Spleen (tissue), 11 donors: Measurements from ENCODE around the gene SPTSSB. TPM values are rescaled to one million over a fixed set of nuclear protein-coding genes. Genes with fewer than 3 reads are reported as not detected.

Experiments used
- DNase-seq: peaks from one replicate; pipeline ENCODE4 v3.0.0-alpha.2; 2020
- H3K27ac ChIP-seq, 8 donors: fragments of 200-600 bp; sonication (generic) in 7 of 8; 1 replicate in 4 of 8; 2 replicates in 4 of 8; pipeline versions ENCODE4 v1.5.0 to v1.8.0; 2016 to 2021; ENCODE audit warnings: inconsistent platforms in 4 of 8, mild to moderate bottlenecking in 4 of 8, moderate library complexity in 1 of 8
- H3K27me3 ChIP-seq, 7 donors: fragments of 200-600 bp; sonication (generic) in 6 of 7; replicated peaks in 1 of 7; 1 replicate in 4 of 7; 2 replicates in 3 of 7; pipeline versions ENCODE4 v1.5.0 to v1.8.0; 2016 to 2021; ENCODE audit warnings: inconsistent platforms in 3 of 7, mild to moderate bottlenecking in 1 of 7
- H3K36me3 ChIP-seq, 6 donors: fragments of 200-600 bp; sonication (generic) in 5 of 6; 1 replicate in 4 of 6; 2 replicates in 2 of 6; pipeline versions ENCODE4 v1.5.0 to v1.8.0; 2016 to 2021; ENCODE audit warnings: inconsistent platforms in 2 of 6
- H3K4me1 ChIP-seq, 6 donors: fragments of 200-600 bp; sonication (generic) in 5 of 6; 1 replicate in 3 of 6; 2 replicates in 3 of 6; pipeline versions ENCODE4 v1.5.0 to v1.8.0; 2016 to 2021; ENCODE audit warnings: inconsistent platforms in 3 of 6
- H3K4me3 ChIP-seq, 8 donors: fragments of 200-600 bp; sonication (generic) in 7 of 8; 1 replicate in 4 of 8; 2 replicates in 4 of 8; pipeline versions ENCODE4 v1.5.0 to v1.8.0; 2016 to 2021; ENCODE audit warnings: inconsistent platforms in 4 of 8, mild to moderate bottlenecking in 4 of 8, moderate library complexity in 2 of 8
- H3K9me3 ChIP-seq, 8 donors: fragments of 200-600 bp; sonication (generic) in 7 of 8; 1 replicate in 4 of 8; 2 replicates in 4 of 8; pipeline versions ENCODE4 v1.5.0 to v1.8.0; 2016 to 2021; ENCODE audit warnings: inconsistent platforms in 4 of 8
- CTCF ChIP-seq, 11 experiments: fragments of 200-600 bp in 7 of 11; fragments of 450-650 bp in 4 of 11; sonication (generic) in 4 of 11; IDR thresholded peaks in 8 of 11; conservative IDR thresholded peaks in 3 of 11; 1 replicate in 7 of 11; 2 replicates in 4 of 11; pipeline versions ENCODE4 v1.4.0 to v1.8.0; 2016 to 2021; ENCODE audit warnings: antibody characterized with exemption in 11 of 11, inconsistent platforms in 4 of 11, mild to moderate bottlenecking in 1 of 11
- POLR2A ChIP-seq, 3 donors: fragments of 450-650 bp; IDR thresholded peaks; one replicate each; pipeline ENCODE4 v1.5.1; 2017; ENCODE audit warnings: antibody characterized with exemption in 3 of 3, mild to moderate bottlenecking in 1 of 3
- POLR2AphosphoS5 ChIP-seq, 3 donors: sonication (generic); formaldehyde crosslinking; IDR thresholded peaks; one replicate each; pipeline ENCODE4 v1.5.1; 2017; ENCODE audit warnings: antibody characterized with exemption in 3 of 3
- WGBS, 5 donors: extraction: QIAGEN DNeasy Blood & Tissue Kit in 3 of 5; methylation state at CpG; one replicate each; pipeline versions ENCODE4 v1.1.5 to v1.1.7; 2013 to 2018; 5-methylcytosine and 5-hydroxymethylcytosine counted together
- intact Hi-C: fragments of 100-400 bp; cut with DNase I; formaldehyde crosslinking; loops from one replicate; pipeline ENCODE4 v1.15.0; 2023; ENCODE audit warnings: low total_unique reads
- polyA plus RNA-seq, 3 donors: library from polyadenylated mRNA; stranded (reverse); fragments of 200-250 nt; gene quantifications; one replicate each; pipeline ENCODE4 v1.2.1, GENCODE V29; 2013
- total RNA-seq, 7 donors: library from RNA; depleted of rRNA in 3 of 7; stranded (reverse); fragments of >200 nt in 3 of 7; fragmentation: NEBNext Ultra II Directional in 4 of 7; extraction: Animal tissue kit (Norgen Biotek cat#: 25700) in 4 of 7; gene quantifications; one replicate each; pipeline versions ENCODE4 v1.1.0 to v1.2.1, GENCODE V29; 2016 to 2021
- donor health status: healthy with polysubstance abuse.
- donor health status: DM: no; HTN: no; CAD: no; lungs with moderate emphysema.
- donor health status: DM: no; HTN: no; CAD: no.
- donor health status: Bipolar disorder and iron deficiency.
- donor health status: healthy.
- donor health status: DM: no; HTN: no; CAD: no.
- donor health status: DM: yes; HTN: yes; CAD: no.

Gene SPTSSB
- total and polyA plus RNA-seq, 10 donors: 0.26 to 4.5 (median 0.74) TPM

- Histone ChIP-seq H3K36me3 (no peaks in the 10 kb centered on the region), H3K4me3 (no peak overlapping the region), H3K27ac (no peak overlapping the region), H3K9me3 (no peaks in the 10 kb centered on the region), H3K4me1 (peaks cover 0 to 12% (median 0%) of the 10 kb centered on the region in 6 donors), H3K27me3 (no peaks in the 10 kb centered on the region)
- intact Hi-C loops: no loop called here
- TF ChIP-seq POLR2AphosphoS5 (IDR thresholded peaks at IDR 0.05) (no peak), POLR2A (IDR thresholded peaks at IDR 0.05) (no peak), CTCF (IDR thresholded peaks at IDR 0.05 in 8 of 11, conservative IDR thresholded peaks at IDR 0.05 in 3 of 11) (no peak)
- WGBS, 5 donors: 85 to 88% (median 86%) methylated on average over 4 of the region's 4 CpGs
- DNase-seq: no peak
Measured at GRCh38 chr3:161405836-161406235, 34.5 kb upstream of the SPTSSB start.

GRCh38 chr3:161405087-161405486, 33.8 kb upstream of the SPTSSB start:
- H3K9me3 ChIP-seq: no peaks in the 10 kb centered on the region
- TF ChIP-seq POLR2A (IDR thresholded peaks at IDR 0.05) (no peak), CTCF (IDR thresholded peaks at IDR 0.05 in 8 of 11, conservative IDR thresholded peaks at IDR 0.05 in 3 of 11) (no peak), POLR2AphosphoS5 (IDR thresholded peaks at IDR 0.05) (no peak)
- DNase-seq: no peak
- no peak overlapping the region for H3K27ac ChIP-seq
- intact Hi-C loops: no loop called here
- WGBS, 5 donors: 49 to 100% (median 89%) methylated on average over 1 of the region's 1 CpG
- no peak overlapping the region for H3K4me3 ChIP-seq
- no peaks in the 10 kb centered on the region for H3K36me3 ChIP-seq
- no peaks in the 10 kb centered on the region for H3K27me3 ChIP-seq
- H3K4me1 ChIP-seq: peaks cover 0 to 12% (median 0%) of the 10 kb centered on the region in 6 donors

GRCh38 chr3:161403251-161403650, 31.9 kb upstream of the SPTSSB start:
- DNase-seq: no peak
- Histone ChIP-seq H3K36me3 (no peaks in the 10 kb centered on the region), H3K9me3 (peaks cover 0 to 5% (median 0%) of the 10 kb centered on the region in 8 donors), H3K27me3 (no peaks in the 10 kb centered on the region), H3K4me3 (no peak overlapping the region), H3K4me1 (peaks cover 0 to 12% (median 0%) of the 10 kb centered on the region in 6 donors), H3K27ac (no peak overlapping the region)
- intact Hi-C loops: no loop called here
- no peak for TF ChIP-seq POLR2A (IDR thresholded peaks at IDR 0.05)
- TF ChIP-seq CTCF (IDR thresholded peaks at IDR 0.05 in 8 of 11, conservative IDR thresholded peaks at IDR 0.05 in 3 of 11): no peak
- TF ChIP-seq POLR2AphosphoS5 (IDR thresholded peaks at IDR 0.05): no peak

GRCh38 chr3:161401389-161401788, 30.1 kb upstream of the SPTSSB start:
- intact Hi-C loops: no loop called here
- H3K4me1 ChIP-seq: peaks cover 0 to 4% (median 0%) of the 10 kb centered on the region in 6 donors
- no peak overlapping the region for H3K4me3 ChIP-seq
- H3K9me3 ChIP-seq: peaks cover 0 to 5% (median 0%) of the 10 kb centered on the region in 8 donors
- no peaks in the 10 kb centered on the region for H3K36me3 ChIP-seq
- DNase-seq: no peak
- H3K27me3 ChIP-seq: no peaks in the 10 kb centered on the region
- TF ChIP-seq CTCF (IDR thresholded peaks at IDR 0.05 in 8 of 11, conservative IDR thresholded peaks at IDR 0.05 in 3 of 11): no peak
- no peak for TF ChIP-seq POLR2AphosphoS5 (IDR thresholded peaks at IDR 0.05)
- TF ChIP-seq POLR2A (IDR thresholded peaks at IDR 0.05): no peak
- WGBS, 5 donors: 87 to 96% (median 89%) methylated on average over 2 of the region's 2 CpGs
- no peak overlapping the region for H3K27ac ChIP-seq
